Stimulated activated CD4-positive, alpha-beta T cell treated with anti-CD3 and anti-CD28 coated beads, Interleukin-2, amount 100 ng/mL, for 48 hours (primary cell): ENCODE data around the gene TP53RK.

Experiments
- DNase-seq, 2 donors: peaks; one replicate each; pipeline ENCODE4 v3.0.0-alpha.2; 2020

Gene TP53RK

DNA sequence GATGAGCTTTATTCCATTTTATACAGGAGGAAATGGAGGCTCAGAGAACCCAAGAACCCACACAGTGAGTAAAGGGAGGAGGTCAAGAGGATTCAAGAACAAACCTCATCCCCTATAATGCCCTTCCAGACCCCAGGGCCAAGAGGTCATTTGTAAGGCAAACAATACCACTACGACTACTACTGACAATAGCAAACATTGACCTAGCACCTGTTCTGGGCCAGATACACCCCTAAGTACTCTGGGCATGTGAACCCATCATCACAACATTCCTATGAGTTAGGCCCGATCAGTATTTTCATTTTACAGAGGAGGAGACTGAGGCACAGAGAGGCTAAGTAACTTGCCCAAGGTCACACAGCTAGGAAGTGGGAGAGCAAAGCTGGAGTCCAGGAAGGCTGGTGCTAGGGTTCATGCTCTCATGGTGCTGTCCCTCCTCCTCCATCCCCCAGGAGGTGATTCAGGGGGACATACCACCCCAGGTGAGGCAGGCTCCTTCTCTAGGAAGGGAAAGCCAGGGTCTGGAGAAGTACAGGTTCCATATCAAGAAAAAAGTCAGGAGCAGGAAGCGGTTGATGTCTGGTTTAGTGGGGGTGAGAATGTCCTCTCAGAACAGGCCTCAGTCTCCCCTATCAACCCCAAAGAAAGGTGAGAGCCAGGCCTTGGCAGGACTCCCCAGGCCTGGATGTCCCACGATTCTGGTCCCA is 51.7 kb downstream of the TP53RK start:
- no peak for DNase-seq

DNA sequence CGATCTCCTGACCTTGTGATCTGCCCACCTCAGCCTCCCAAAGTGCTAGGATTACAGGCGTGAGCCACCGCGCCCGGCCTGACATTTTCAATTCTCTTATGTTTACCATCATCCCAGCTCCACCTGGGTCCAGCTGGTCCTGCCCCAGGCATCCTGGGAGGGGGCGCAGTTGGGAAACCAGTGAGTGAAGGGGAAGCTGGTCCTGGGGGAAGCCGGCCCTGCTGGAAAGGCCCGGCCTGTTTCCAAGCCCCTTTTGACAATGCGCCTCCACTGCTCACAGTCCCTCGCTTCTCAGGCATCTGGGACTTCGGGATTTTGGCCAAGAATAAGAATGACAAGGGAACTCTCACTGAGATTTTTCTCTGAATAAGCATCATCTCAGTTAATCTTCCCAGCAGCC is 52.2 kb downstream of the TP53RK start:
- DNase-seq: no peak

DNA sequence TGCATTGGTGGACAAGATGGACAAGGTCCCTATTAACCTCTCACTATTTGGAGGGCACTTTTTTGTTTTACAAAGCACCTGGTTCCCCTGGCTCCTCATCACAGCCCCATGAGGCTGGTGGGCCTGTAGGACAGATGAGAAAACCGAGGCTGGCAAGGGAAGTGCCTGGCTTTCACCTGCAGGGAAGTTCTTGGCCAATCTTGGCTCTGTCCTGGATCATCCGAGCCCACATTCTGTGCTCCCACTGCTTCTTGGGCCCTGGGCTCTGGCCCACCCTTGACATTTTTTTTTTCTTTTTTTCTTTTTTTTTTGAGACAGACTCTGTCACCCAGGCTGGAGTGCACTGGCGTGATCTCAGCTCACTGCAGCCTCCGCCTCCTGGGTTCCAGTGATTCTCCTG is 52.7 kb downstream of the TP53RK start:
- no peak for DNase-seq

DNA sequence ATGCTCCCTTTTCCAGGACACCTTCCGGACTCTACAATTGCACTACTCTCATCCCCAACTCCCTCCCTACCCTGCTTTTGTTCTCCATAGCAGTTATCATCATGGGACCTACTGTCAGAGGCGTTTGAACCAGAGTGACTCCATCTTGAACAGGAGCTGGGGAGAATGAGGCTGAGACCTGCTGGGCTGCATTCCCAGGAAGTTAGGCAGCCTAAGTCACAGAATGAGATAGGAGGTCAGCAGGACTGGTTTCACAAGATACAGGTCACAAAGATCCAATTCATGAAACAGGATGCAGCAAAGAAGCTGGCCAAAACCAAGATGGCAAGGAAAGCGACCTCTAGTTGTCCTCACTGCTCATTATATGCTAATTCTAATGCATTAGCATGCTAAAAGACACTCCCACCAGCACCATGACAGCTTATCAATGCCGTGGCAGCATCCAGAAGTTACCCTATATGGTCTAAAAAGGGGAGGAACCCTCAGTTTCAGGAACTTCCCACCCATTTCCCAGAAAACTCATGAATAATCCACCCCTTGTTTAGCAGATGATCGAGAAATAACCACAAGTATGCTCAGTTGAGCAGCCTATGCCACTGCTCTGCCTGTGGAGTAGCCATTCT is 53.6 kb downstream of the TP53RK start:
- no peak for DNase-seq

DNA sequence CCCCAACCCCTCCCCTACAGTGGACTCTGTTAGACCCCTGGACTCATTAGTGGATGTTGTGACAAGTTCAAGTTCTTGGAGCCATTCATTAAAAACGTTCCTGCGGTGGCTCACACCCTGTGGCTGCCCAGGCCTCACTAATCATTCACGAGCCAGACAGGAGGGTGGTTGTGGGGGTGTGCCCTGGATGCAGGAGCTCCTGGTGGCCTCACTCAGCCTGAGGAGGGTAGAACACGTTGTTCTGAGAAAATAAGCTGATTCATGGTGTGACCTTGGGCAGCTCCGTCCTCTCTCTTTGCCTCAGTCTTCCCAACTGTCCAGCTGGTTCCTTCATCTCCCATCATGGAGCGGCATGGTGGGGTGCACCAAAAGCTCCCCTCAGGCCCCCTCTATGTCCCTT is 54.7 kb downstream of the TP53RK start:
- DNase-seq: no peak
